OCI-LY3 (cell line): ENCODE data around the gene TMC6.

Experiments used
- CTCF ChIP-seq: fragments of 200-600, 300-600 bp; sonication (generic); IDR thresholded peaks from 2 replicates; pipeline ENCODE4 v1.5.1; 2014; ENCODE audit warnings: antibody characterized with exemption, low read length, low read depth
- EZH2phosphoT487 ChIP-seq: fragments of 200-600 bp; shearing (Covaris generic); IDR thresholded peaks from 2 replicates; pipeline ENCODE4 v1.6.1; 2018; ENCODE audit warnings: antibody characterized with exemption, mixed run types, low read depth

GRCh38 chr17:78063489-78063888 is 65.1 kb downstream of the TMC6 start:
- TF ChIP-seq CTCF (no peak), EZH2phosphoT487 (no peak)
